Uterus (tissue), 2 donors: ENCODE measurements around the gene DPH6.

Experiments used
- POLR2A ChIP-seq, 2 donors: fragments of 450-650 bp; IDR thresholded peaks; one replicate each; pipeline ENCODE4 v1.6.1; 2016; ENCODE audit warnings: antibody characterized with exemption in 2 of 2, mild to moderate bottlenecking in 1 of 2, moderate library complexity in 1 of 2
- TF ChIP-seq, protein P1 (sequence below), 4 experiments: fragments of 200-600 bp in 2 of 4; fragments of 450-650 bp in 2 of 4; sonication (generic) in 2 of 4; IDR thresholded peaks; one replicate each; pipeline ENCODE4 v1.5.1; 2016 to 2019; ENCODE audit warnings: antibody characterized with exemption in 4 of 4, mild to moderate bottlenecking in 2 of 4, moderate library complexity in 1 of 4

DNA sequence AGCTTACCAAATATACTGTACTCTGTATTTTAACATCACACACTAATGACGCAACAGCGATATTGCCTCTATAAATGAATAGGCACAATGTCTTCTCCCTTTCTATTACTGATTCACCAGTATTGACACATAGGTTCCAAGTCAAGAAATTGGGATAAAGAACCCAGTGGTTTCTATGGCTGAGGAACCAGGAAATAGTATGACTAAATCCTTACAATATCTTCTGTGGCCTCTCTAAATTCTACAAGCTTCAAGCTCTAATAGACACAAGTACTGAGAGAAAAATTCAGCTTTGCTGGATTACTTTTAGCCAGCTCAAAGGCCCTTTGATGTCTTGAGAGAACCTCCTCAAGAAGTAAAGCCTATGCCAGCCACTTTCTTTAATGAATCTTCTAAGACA lies 162.5 kb downstream of the DPH6 start:
- no peak for TF ChIP-seq POLR2A (IDR thresholded peaks at IDR 0.05)
- TF ChIP-seq, protein P1, sequence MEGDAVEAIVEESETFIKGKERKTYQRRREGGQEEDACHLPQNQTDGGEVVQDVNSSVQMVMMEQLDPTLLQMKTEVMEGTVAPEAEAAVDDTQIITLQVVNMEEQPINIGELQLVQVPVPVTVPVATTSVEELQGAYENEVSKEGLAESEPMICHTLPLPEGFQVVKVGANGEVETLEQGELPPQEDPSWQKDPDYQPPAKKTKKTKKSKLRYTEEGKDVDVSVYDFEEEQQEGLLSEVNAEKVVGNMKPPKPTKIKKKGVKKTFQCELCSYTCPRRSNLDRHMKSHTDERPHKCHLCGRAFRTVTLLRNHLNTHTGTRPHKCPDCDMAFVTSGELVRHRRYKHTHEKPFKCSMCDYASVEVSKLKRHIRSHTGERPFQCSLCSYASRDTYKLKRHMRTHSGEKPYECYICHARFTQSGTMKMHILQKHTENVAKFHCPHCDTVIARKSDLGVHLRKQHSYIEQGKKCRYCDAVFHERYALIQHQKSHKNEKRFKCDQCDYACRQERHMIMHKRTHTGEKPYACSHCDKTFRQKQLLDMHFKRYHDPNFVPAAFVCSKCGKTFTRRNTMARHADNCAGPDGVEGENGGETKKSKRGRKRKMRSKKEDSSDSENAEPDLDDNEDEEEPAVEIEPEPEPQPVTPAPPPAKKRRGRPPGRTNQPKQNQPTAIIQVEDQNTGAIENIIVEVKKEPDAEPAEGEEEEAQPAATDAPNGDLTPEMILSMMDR (IDR thresholded peaks at IDR 0.05): no peak
